B cell (primary cell): ENCODE data around the gene FBXL14. TPM values are rescaled to one million over a fixed set of nuclear protein-coding genes. Genes with fewer than 3 reads are reported as not detected.

ENCODE experiments used
- ATAC-seq: fragments of 200-7000 bp; cut with Tn5 transposase; one replicate; pipeline ENCODE4 v1.10.0; 2021; ENCODE audit warnings: low read depth, mild to moderate bottlenecking, moderate number of reproducible peaks, moderate library complexity
- CTCF ChIA-PET: fragments of 350-600 bp; sonication (Branson Sonifier 250); formaldehyde crosslinking; loops from one replicate; lab custom pipeline; 2021; ENCODE audit warnings: antibody characterized with exemption, inconsistent platforms; lab: Charles Lee
- POLR2A ChIA-PET: fragments of 350-600 bp; sonication (Branson Sonifier 250); formaldehyde crosslinking; loops from one replicate; lab custom pipeline; 2021; ENCODE audit warnings: antibody characterized with exemption; lab: Charles Lee
- DNase-seq: peaks from one replicate; pipeline ENCODE4 v3.0.0; 2013
- H2AFZ ChIP-seq: 2 replicates; pipeline ENCODE4 v1.6.1; 2012; ENCODE audit warnings: mild to moderate bottlenecking, low read depth, low read length; ENCODE audit not compliant: insufficient read depth, poor library complexity, severe bottlenecking
- H3K27ac ChIP-seq, 2 donors: 1 replicate in 1 of 2; 2 replicates in 1 of 2; pipeline ENCODE4 v1.5.1; 2012 to 2013; ENCODE audit warnings: low read length in 2 of 2, mild to moderate bottlenecking in 2 of 2, moderate library complexity in 1 of 2
- H3K27me3 ChIP-seq, 4 experiments: fragments of 200-600 bp in 1 of 4; sonication (generic) in 1 of 4; replicated peaks in 1 of 4; 1 replicate in 2 of 4; 2 replicates in 2 of 4; pipeline versions ENCODE4 v1.6.1 to v1.7.0; 2013 to 2016; ENCODE audit warnings: low read length in 3 of 4, mild to moderate bottlenecking in 2 of 4, mixed read lengths in 1 of 4, moderate library complexity in 1 of 4; ENCODE audit not compliant: insufficient read depth in 4 of 4, control insufficient read depth in 3 of 4; ENCODE audit errors: control extremely low read depth in 1 of 4
- H3K36me3 ChIP-seq, 2 experiments: replicated peaks in 1 of 2; 1 replicate in 1 of 2; 2 replicates in 1 of 2; pipeline versions ENCODE4 v1.6.1 to v1.7.1; 2013; ENCODE audit warnings: low read length in 1 of 2; ENCODE audit not compliant: insufficient read depth in 2 of 2, control insufficient read depth in 1 of 2; ENCODE audit errors: control extremely low read depth in 1 of 2, extremely low read depth in 1 of 2
- H3K4me1 ChIP-seq, 2 donors: fragments of 200-600 bp in 1 of 2; sonication (generic) in 1 of 2; 1 replicate in 1 of 2; 2 replicates in 1 of 2; pipeline versions ENCODE4 v1.5.1 to v1.6.1; 2013 to 2017; ENCODE audit warnings: low read length in 2 of 2; ENCODE audit not compliant: control insufficient read depth in 2 of 2, insufficient read depth in 2 of 2
- H3K4me2 ChIP-seq: replicated peaks from 2 replicates; pipeline ENCODE3; 2012; ENCODE audit warnings: mild to moderate bottlenecking, low read depth, low read length; ENCODE audit not compliant: poor library complexity, severe bottlenecking
- H3K4me3 ChIP-seq, 5 experiments: fragments of 200-600 bp in 1 of 5; sonication (generic) in 1 of 5; 1 replicate in 3 of 5; 2 replicates in 2 of 5; pipeline versions ENCODE4 v1.5.1 to v1.7.0; 2011 to 2016; ENCODE audit warnings: low read length in 4 of 5, mild to moderate bottlenecking in 4 of 5, low read depth in 2 of 5, control low read depth in 1 of 5, moderate library complexity in 1 of 5; ENCODE audit not compliant: insufficient read depth in 1 of 5; ENCODE audit errors: control extremely low read depth in 1 of 5, extremely low read depth in 1 of 5
- H3K79me2 ChIP-seq: fragments of 200-600 bp; sonication (generic); one replicate; pipeline ENCODE4 v1.6.0; 2016; ENCODE audit warnings: low read length; ENCODE audit not compliant: control insufficient read depth, insufficient read depth
- H3K9ac ChIP-seq: fragments of 200-600 bp; sonication (generic); 2 replicates; pipeline ENCODE4 v1.6.1; 2017; ENCODE audit warnings: mild to moderate bottlenecking, low read length, moderate library complexity
- H3K9me3 ChIP-seq, 3 donors: one replicate each; pipeline versions ENCODE4 v1.6.1 to v1.7.1; 2013; ENCODE audit warnings: low read length in 2 of 3; ENCODE audit not compliant: control insufficient read depth in 2 of 3, insufficient read depth in 1 of 3; ENCODE audit errors: control extremely low read depth in 1 of 3
- H4K20me1 ChIP-seq: 2 replicates; pipeline ENCODE4 v1.6.0; 2012; ENCODE audit warnings: mild to moderate bottlenecking, low read length; ENCODE audit not compliant: insufficient read depth, control insufficient read depth, poor library complexity, severe bottlenecking
- H3K27ac Mint-ChIP-seq: one replicate; pipeline ENCODE4 v1.8.0; 2021; ENCODE audit warnings: mixed read lengths
- H3K27me3 Mint-ChIP-seq: one replicate; pipeline ENCODE4 v1.8.0; 2021; ENCODE audit warnings: mixed read lengths
- H3K4me1 Mint-ChIP-seq: one replicate; pipeline ENCODE4 v1.8.0; 2021; ENCODE audit warnings: mixed read lengths
- H3K4me3 Mint-ChIP-seq: one replicate; pipeline ENCODE4 v1.8.0; 2021; ENCODE audit warnings: mixed read lengths
- H3K9me3 Mint-ChIP-seq: one replicate; pipeline ENCODE4 v1.8.0; 2022; ENCODE audit warnings: mixed read lengths; ENCODE audit not compliant: insufficient read depth
- EZH2 ChIP-seq: IDR thresholded peaks from 2 replicates; pipeline ENCODE4 v1.6.1; 2012; ENCODE audit warnings: borderline replicate concordance, low read depth, mild to moderate bottlenecking, moderate library complexity, low read length; ENCODE audit not compliant: insufficient read depth, poor library complexity, severe bottlenecking
- WGBS: methylation state at CpG from one replicate; pipeline ENCODE4 v1.1.5; 2013; ENCODE audit warnings: missing lambda C conversion rate; ENCODE audit not compliant: insufficient coverage; 5-methylcytosine and 5-hydroxymethylcytosine counted together
- intact Hi-C: fragments of 100-400 bp; cut with micrococcal nuclease; formaldehyde crosslinking; loops from one replicate; pipeline ENCODE4 v1.10.0; 2022
- polyA plus RNA-seq: library from polyadenylated mRNA; depleted of rRNA; stranded (reverse); fragments of >200 nt; gene quantifications from 2 replicates; pipeline ENCODE4 v1.2.3, GENCODE V29; 2012
- total RNA-seq, 2 donors: library from RNA; stranded (reverse); fragments of 120-200 nt in 1 of 2; gene quantifications; 1 replicate in 1 of 2; 2 replicates in 1 of 2; pipeline versions ENCODE4 v1.2.3 to v1.2.4, GENCODE V29; 2013 to 2022
- TF ChIP-seq, protein P1 (sequence below): fragments of 200-600 bp; IDR thresholded peaks from one replicate; pipeline ENCODE4 v1.8.0; 2022; ENCODE audit warnings: antibody characterized with exemption, mild to moderate bottlenecking

FBXL14 gene
- total and polyA plus RNA-seq, 2 donors (not counting 1 experiment from before 2014, with no cell fraction given), result 21.6 to 37.3 TPM

DNA sequence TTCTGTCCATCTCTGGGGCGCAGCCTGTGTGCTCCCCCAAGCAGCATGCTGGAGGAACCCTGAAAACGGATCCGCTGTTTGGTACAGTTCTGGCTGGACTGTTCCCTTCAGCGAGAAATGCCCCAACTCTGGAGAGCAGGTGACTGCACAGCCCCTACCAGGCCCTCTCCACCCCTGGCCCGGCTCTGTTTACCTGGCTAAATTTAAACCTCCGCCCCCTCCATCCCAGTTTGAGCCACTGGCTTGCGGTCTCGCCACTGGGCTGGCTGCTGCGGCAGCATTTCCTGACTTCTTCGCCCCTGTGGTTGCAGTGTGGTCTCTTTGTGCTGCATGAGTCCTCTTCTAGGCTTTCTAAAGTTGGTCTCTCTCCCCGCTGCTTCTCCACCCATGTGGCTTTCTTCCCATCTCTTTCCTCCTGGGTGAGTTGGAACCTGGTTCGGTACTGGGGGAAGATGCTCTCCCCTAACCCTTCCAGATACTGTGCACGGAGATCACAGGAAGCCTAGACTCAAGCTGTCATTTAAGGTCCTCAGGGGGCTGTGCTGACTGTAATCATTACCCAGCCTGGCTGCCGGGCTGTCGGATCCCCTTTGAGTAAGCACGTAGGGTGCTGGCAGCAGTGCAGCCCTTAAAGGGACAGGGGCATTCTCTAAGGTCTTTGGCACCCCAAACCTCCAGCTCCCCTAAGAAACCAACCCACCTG lies 60.6 kb downstream of the FBXL14 start:
- H3K9me3 ChIP-seq, result no peaks in the 10 kb centered on the region
- peak overlapping the region; percentile 70 for H3K4me2 ChIP-seq
- ATAC-seq (peak; percentile 19), DNase-seq (peak; percentile 32)
- H2AFZ ChIP-seq, result peak overlapping the region; percentile 39
- Mint-ChIP-seq H3K27ac (no peak overlapping the region), H3K9me3 (no peaks in the 10 kb centered on the region), H3K27me3 (peaks cover 52% of the 10 kb centered on the region), H3K4me1 (peaks cover 30% of the 10 kb centered on the region), H3K4me3 (peak overlapping the region; percentile 84)
- H4K20me1 ChIP-seq, result no peaks in the 10 kb centered on the region
- no peak for TF ChIP-seq EZH2
- peaks cover 0 to 49% (median 23%) of the 10 kb centered on the region in 4 experiments for H3K27me3 ChIP-seq
- under 1% methylated on average over 11 of the region's 16 CpGs for WGBS
- H3K79me2 ChIP-seq, result no peaks in the 10 kb centered on the region
- peak overlapping the region in 3 of 5 experiments; percentile 30 to 48 (median 47) for H3K4me3 ChIP-seq
- peaks cover 35 to 37% of the 10 kb centered on the region in 2 donors for H3K4me1 ChIP-seq
- H3K36me3 ChIP-seq, result no peaks in the 10 kb centered on the region
- CTCF ChIA-PET, result interaction anchor here (0.5 to 1.2 kb wide), 2 partner anchors 9 to 50 kb away, joined by 3 to 4 read pairs; no protein-coding TSS in a partner anchor
- no peak overlapping the region for H3K27ac ChIP-seq
- POLR2A ChIA-PET, result no interaction called here
- H3K9ac ChIP-seq, result peak overlapping the region; percentile 52
- intact Hi-C loops, result loop anchor here (5.0 kb wide), 1 partner anchor 59 kb away; the partner anchor contains the start of gene FBXL14

DNA sequence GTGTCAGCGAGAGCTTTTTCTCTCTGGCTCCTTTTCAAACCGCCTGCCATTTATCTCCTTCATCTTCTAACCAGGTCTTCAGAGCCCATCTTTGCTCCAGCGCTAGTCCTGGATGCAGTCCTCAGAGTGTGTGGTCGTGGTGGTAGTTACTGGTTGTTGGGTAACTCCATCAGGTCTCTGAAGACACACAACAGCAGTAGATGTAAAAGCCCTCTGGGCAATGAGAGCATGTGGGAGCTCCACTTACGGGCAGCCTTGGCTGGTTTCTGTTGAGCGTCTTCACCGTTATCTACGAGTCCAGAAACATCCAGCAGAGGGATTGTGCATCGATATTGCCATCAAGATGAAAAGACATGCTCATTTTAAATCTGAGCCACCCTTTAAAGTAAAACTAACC lies 61.2 kb downstream of the FBXL14 start:
- H3K27ac ChIP-seq, result no peak overlapping the region
- H3K27me3 ChIP-seq, result peaks cover 0 to 53% (median 24%) of the 10 kb centered on the region in 4 experiments
- Mint-ChIP-seq H3K4me3 (peak overlapping the region; percentile 84), H3K27me3 (peaks cover 55% of the 10 kb centered on the region), H3K9me3 (no peaks in the 10 kb centered on the region), H3K4me1 (peaks cover 30% of the 10 kb centered on the region), H3K27ac (peak overlapping the region; percentile 62)
- no peak for TF ChIP-seq EZH2
- TF ChIP-seq, protein P1, sequence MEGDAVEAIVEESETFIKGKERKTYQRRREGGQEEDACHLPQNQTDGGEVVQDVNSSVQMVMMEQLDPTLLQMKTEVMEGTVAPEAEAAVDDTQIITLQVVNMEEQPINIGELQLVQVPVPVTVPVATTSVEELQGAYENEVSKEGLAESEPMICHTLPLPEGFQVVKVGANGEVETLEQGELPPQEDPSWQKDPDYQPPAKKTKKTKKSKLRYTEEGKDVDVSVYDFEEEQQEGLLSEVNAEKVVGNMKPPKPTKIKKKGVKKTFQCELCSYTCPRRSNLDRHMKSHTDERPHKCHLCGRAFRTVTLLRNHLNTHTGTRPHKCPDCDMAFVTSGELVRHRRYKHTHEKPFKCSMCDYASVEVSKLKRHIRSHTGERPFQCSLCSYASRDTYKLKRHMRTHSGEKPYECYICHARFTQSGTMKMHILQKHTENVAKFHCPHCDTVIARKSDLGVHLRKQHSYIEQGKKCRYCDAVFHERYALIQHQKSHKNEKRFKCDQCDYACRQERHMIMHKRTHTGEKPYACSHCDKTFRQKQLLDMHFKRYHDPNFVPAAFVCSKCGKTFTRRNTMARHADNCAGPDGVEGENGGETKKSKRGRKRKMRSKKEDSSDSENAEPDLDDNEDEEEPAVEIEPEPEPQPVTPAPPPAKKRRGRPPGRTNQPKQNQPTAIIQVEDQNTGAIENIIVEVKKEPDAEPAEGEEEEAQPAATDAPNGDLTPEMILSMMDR, result no peak
- H3K9ac ChIP-seq, result peak overlapping the region; percentile 52
- H3K4me1 ChIP-seq, result peaks cover 35 to 37% of the 10 kb centered on the region in 2 donors
- no peaks in the 10 kb centered on the region for H3K9me3 ChIP-seq
- H4K20me1 ChIP-seq, result no peaks in the 10 kb centered on the region
- ATAC-seq (peak; percentile 32), DNase-seq (peak; percentile 47)
- WGBS, result 11% methylated on average over 6 of the region's 9 CpGs
- intact Hi-C loops, result loop anchor here (5.0 kb wide), 1 partner anchor 59 kb away; the partner anchor contains the start of gene FBXL14
- H2AFZ ChIP-seq, result peak overlapping the region; percentile 39
- no peaks in the 10 kb centered on the region for H3K79me2 ChIP-seq
- ChIA-PET CTCF (interaction anchor here (1.2 kb wide), 1 partner anchor 50 kb away, joined by 4 read pairs; no protein-coding TSS in a partner anchor), POLR2A (no interaction called here)
- peak overlapping the region; percentile 70 for H3K4me2 ChIP-seq
- no peaks in the 10 kb centered on the region for H3K36me3 ChIP-seq
- H3K4me3 ChIP-seq, result peak overlapping the region in 4 of 5 experiments; percentile 11 to 48 (median 38)
